ENCODE results near the gene FAM216B. TPM values are rescaled to one million over a fixed set of nuclear protein-coding genes. Genes with fewer than 3 reads are reported as not detected.

Gene FAM216B
- total RNA-seq, 1 donor from 2014 or later, result 0.99 TPM

- DNase-seq, result no peak
- intact Hi-C loops (cut with micrococcal nuclease), result no loop called here
- TF ChIP-seq CTCF (IDR thresholded peaks at IDR 0.05; ENCODE audit: borderline replicate concordance), result no peak
- no peak overlapping the region for H3K27ac ChIP-seq (replicated peaks)
- no peaks in the 10 kb centered on the region for H3K9me3 ChIP-seq (replicated peaks)
- no peak overlapping the region for H3K4me3 ChIP-seq
- H3K27me3 ChIP-seq (ENCODE audit: low read depth), result no peaks in the 10 kb centered on the region
- H3K4me1 ChIP-seq, result no peaks in the 10 kb centered on the region
- no peaks in the 10 kb centered on the region for H3K36me3 ChIP-seq
Measured at GRCh38 chr13:42803563-42804204, 22.3 kb downstream of the FAM216B start.

DNA sequence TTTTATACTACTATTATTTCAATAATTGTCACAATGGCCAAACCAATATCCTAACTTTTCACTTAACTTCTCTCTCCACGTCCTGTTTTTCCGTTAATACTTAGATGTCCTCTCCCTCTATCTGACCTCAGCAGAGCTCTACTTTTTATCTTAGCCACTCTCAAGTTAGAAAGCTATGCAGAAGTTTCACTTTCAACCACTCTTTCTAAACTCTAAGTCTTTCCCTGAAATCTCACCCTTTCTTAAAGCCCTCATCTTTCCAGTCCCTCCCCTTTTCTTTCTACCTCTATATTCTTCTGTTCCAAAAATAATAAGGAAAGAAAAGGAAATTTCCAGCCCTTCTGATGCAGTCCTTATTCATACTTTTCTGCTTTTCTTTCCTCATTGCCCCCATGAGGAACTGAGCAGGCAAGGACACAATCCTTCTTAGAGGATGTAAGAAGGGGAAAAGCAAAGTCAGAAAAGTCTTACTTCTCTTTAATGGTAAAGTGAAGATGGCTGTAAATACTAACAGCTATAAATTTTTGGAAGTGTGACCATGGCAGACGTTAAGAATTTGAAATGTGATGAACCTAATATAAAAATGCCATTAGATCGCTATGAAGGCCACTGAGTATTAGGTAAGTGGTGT is 23.0 kb downstream of the FAM216B start:
- Histone ChIP-seq H3K9me3 (replicated peaks) (no peaks in the 10 kb centered on the region), H3K4me3 (no peak overlapping the region), H3K4me1 (no peaks in the 10 kb centered on the region), H3K27ac (replicated peaks) (no peak overlapping the region), H3K27me3 (ENCODE audit: low read depth) (no peaks in the 10 kb centered on the region), H3K36me3 (no peaks in the 10 kb centered on the region)
- DNase-seq, result no peak
- no peak for TF ChIP-seq CTCF (IDR thresholded peaks at IDR 0.05; ENCODE audit: borderline replicate concordance)
- intact Hi-C loops (cut with micrococcal nuclease), result no loop called here

DNA sequence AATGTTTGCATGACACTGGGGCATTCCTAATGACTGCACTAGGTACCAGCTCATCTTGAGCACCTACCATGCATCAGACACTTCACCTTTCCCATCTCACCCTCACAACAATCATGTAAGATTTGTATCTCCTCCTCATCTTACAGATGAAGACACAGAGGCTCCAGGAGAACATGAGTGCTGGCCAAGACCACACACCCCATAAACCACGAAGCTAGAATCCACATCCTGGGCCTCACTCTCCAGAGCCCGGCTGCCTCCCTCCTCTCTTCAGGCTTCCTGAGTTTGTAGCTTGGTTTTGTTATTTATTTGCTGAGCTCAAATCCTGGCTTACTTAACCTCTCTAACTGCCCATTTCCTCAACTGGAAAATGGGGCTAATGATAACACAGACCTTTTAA is 25.9 kb downstream of the FAM216B start:
- no peak for TF ChIP-seq CTCF (IDR thresholded peaks at IDR 0.05; ENCODE audit: borderline replicate concordance)
- H3K4me3 ChIP-seq, result no peak overlapping the region
- intact Hi-C loops (cut with micrococcal nuclease), result no loop called here

DNA sequence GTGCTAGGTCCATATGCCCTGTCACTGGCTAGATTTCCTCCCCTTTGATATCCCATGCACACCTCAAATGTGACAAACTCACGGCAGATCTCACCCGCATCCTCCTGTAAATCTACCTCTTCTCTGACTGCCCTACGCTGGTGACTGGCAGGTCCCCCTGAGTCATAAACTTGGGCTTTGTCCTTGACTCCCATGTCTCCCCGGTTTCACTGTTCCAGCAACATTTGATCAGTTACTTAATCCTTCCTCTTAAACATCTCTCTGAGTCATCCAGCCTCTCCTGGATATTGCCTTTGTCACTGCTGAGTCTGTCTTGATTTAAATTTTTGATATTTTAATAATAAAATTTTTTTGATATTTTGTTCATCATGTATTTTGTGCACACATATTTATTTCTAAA is 26.5 kb downstream of the FAM216B start:
- H3K4me1 ChIP-seq, result peaks cover 6% of the 10 kb centered on the region
- H3K4me3 ChIP-seq, result no peak overlapping the region
- H3K36me3 ChIP-seq, result no peaks in the 10 kb centered on the region
- H3K27me3 ChIP-seq (ENCODE audit: low read depth), result no peaks in the 10 kb centered on the region
- no peaks in the 10 kb centered on the region for H3K9me3 ChIP-seq (replicated peaks)
- no peak for TF ChIP-seq CTCF (IDR thresholded peaks at IDR 0.05; ENCODE audit: borderline replicate concordance)
- no peak for DNase-seq
- intact Hi-C loops (cut with micrococcal nuclease), result no loop called here
- no peak overlapping the region for H3K27ac ChIP-seq (replicated peaks)

More for the DNA sequence above, 25.9 kb downstream of the FAM216B start:
- no peak overlapping the region for H3K27ac ChIP-seq (replicated peaks)
- H3K9me3 ChIP-seq (replicated peaks), result no peaks in the 10 kb centered on the region
- no peak for DNase-seq
- H3K36me3 ChIP-seq, result no peaks in the 10 kb centered on the region
- no peaks in the 10 kb centered on the region for H3K27me3 ChIP-seq (ENCODE audit: low read depth)
- peaks cover 6% of the 10 kb centered on the region for H3K4me1 ChIP-seq

- Histone ChIP-seq H3K27ac (replicated peaks) (no peak overlapping the region), H3K4me3 (no peak overlapping the region), H3K27me3 (ENCODE audit: low read depth) (no peaks in the 10 kb centered on the region), H3K4me1 (peaks cover 6% of the 10 kb centered on the region), H3K9me3 (replicated peaks) (no peaks in the 10 kb centered on the region), H3K36me3 (no peaks in the 10 kb centered on the region)
- no peak for TF ChIP-seq CTCF (IDR thresholded peaks at IDR 0.05; ENCODE audit: borderline replicate concordance)
- DNase-seq, result no peak
- intact Hi-C loops (cut with micrococcal nuclease), result no loop called here
Measured at GRCh38 chr13:42808341-42808940, 27.1 kb downstream of the FAM216B start.

Data from left ventricle myocardium inferior (tissue), 1 donor.